Suprapubic skin (tissue), 4 donors: ENCODE measurements around the gene UVSSA. TPM values are rescaled to one million over a fixed set of nuclear protein-coding genes. Genes with fewer than 3 reads are reported as not detected.
A peak's percentile ranks its signal among the peaks of the same experiment; 100 is the strongest.

Experiments used
- DNase-seq, 2 donors: peaks; one replicate each; pipeline ENCODE4 v3.0.0-alpha.2; 2019; ENCODE audit warnings: low spot score in 2 of 2
- H3K27ac ChIP-seq: fragments of 200-600 bp; sonication (generic); one replicate; pipeline ENCODE4 v1.5.1; 2019
- H3K27me3 ChIP-seq: fragments of 200-600 bp; sonication (generic); one replicate; pipeline ENCODE4 v1.5.1; 2019
- H3K36me3 ChIP-seq: fragments of 200-600 bp; sonication (generic); one replicate; pipeline ENCODE4 v1.5.1; 2019
- H3K4me1 ChIP-seq: fragments of 200-600 bp; sonication (generic); one replicate; pipeline ENCODE4 v1.5.1; 2019
- H3K4me3 ChIP-seq: fragments of 200-600 bp; sonication (generic); one replicate; pipeline ENCODE4 v1.5.1; 2019; ENCODE audit warnings: mild to moderate bottlenecking
- H3K9me3 ChIP-seq: fragments of 200-600 bp; sonication (generic); one replicate; pipeline ENCODE4 v1.5.1; 2019
- CTCF ChIP-seq, 2 donors: fragments of 200-600 bp in 1 of 2; fragments of 450-650 bp in 1 of 2; sonication (generic) in 1 of 2; IDR thresholded peaks; one replicate each; pipeline ENCODE4 v1.5.1; 2016 to 2019; ENCODE audit warnings: antibody characterized with exemption in 2 of 2, mild to moderate bottlenecking in 1 of 2, moderate library complexity in 1 of 2
- EP300 ChIP-seq: sonication (generic); formaldehyde crosslinking; IDR thresholded peaks from one replicate; pipeline ENCODE4 v1.6.1; 2017; ENCODE audit warnings: antibody characterized with exemption
- POLR2A ChIP-seq, 2 donors: fragments of 450-650 bp; IDR thresholded peaks; one replicate each; pipeline ENCODE4 v1.6.1; 2017; ENCODE audit warnings: antibody characterized with exemption in 2 of 2, mild to moderate bottlenecking in 2 of 2, moderate library complexity in 2 of 2
- POLR2AphosphoS5 ChIP-seq, 3 donors: sonication (generic); formaldehyde crosslinking; IDR thresholded peaks; one replicate each; pipeline ENCODE4 v1.6.1; 2017; ENCODE audit warnings: antibody characterized with exemption in 3 of 3
- WGBS: methylation state at CpG from one replicate; pipeline ENCODE4 v1.1.5; 2018; 5-methylcytosine and 5-hydroxymethylcytosine counted together
- total RNA-seq, 4 donors: library from RNA; depleted of rRNA; stranded (reverse); fragments of >200 nt; gene quantifications; one replicate each; pipeline ENCODE4 v1.1.0, GENCODE V29; 2016

UVSSA gene
- total RNA-seq, 4 donors from 2014 or later, result 16.2 to 107 (median 24.9) TPM

GRCh38 chr4:1347410-1347864, 429 bp downstream of the UVSSA start:
- Histone ChIP-seq H3K4me1 (peaks cover 42% of the 10 kb centered on the region), H3K27ac (peak overlapping the region; percentile 100), H3K4me3 (peak overlapping the region; percentile 77), H3K36me3 (peaks cover 15% of the 10 kb centered on the region), H3K9me3 (no peaks in the 10 kb centered on the region), H3K27me3 (no peaks in the 10 kb centered on the region)
- no peak for TF ChIP-seq POLR2A (IDR thresholded peaks at IDR 0.05)
- TF ChIP-seq POLR2AphosphoS5 (IDR thresholded peaks at IDR 0.05), result peak in 1 of 3 donors; percentile 48
- WGBS, result 0% methylated on average over 10 of the region's 43 CpGs
- DNase-seq, result peak; percentile 88 to 89

GRCh38 chr4:1348014-1348513, 1.1 kb downstream of the UVSSA start:
- 71% methylated on average over 12 of the region's 12 CpGs for WGBS
- no peaks in the 10 kb centered on the region for H3K27me3 ChIP-seq
- TF ChIP-seq CTCF (IDR thresholded peaks at IDR 0.05) (no peak), EP300 (no peak), POLR2A (IDR thresholded peaks at IDR 0.05) (no peak), POLR2AphosphoS5 (IDR thresholded peaks at IDR 0.05) (no peak)
- peak overlapping the region; percentile 77 for H3K4me3 ChIP-seq
- peaks cover 22% of the 10 kb centered on the region for H3K36me3 ChIP-seq
- H3K9me3 ChIP-seq, result no peaks in the 10 kb centered on the region
- peaks cover 42% of the 10 kb centered on the region for H3K4me1 ChIP-seq
- peak overlapping the region; percentile 100 for H3K27ac ChIP-seq
- DNase-seq, result no peak

DNA sequence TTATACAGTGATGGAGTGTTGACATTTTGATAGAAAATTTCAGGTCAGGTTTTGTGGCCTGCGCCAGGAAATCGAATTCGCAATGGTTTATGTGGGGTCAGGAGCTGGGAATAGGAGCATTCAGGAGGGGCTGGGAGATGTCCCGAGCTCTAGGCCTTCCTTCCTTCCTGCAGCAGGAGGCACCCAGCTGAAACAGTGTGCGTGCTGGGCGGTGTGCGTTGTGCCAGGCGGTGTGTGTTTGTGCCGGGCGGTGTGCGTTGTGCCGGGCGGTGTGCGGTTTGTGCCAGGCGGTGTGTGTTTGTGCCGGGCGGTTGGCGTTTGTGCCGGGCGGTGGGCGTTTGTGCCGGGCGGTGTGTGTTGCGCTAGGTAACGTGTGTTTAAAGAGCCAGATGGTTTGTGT, 1.7 kb downstream of the UVSSA start:
- Histone ChIP-seq H3K9me3 (no peaks in the 10 kb centered on the region), H3K4me3 (no peak overlapping the region), H3K27me3 (no peaks in the 10 kb centered on the region), H3K27ac (no peak overlapping the region), H3K36me3 (peaks cover 29% of the 10 kb centered on the region), H3K4me1 (peaks cover 42% of the 10 kb centered on the region)
- 94% methylated on average over 25 of the region's 25 CpGs for WGBS
- no peak for DNase-seq
- TF ChIP-seq CTCF (IDR thresholded peaks at IDR 0.05) (no peak), POLR2A (IDR thresholded peaks at IDR 0.05) (no peak), EP300 (no peak), POLR2AphosphoS5 (IDR thresholded peaks at IDR 0.05) (no peak)

DNA sequence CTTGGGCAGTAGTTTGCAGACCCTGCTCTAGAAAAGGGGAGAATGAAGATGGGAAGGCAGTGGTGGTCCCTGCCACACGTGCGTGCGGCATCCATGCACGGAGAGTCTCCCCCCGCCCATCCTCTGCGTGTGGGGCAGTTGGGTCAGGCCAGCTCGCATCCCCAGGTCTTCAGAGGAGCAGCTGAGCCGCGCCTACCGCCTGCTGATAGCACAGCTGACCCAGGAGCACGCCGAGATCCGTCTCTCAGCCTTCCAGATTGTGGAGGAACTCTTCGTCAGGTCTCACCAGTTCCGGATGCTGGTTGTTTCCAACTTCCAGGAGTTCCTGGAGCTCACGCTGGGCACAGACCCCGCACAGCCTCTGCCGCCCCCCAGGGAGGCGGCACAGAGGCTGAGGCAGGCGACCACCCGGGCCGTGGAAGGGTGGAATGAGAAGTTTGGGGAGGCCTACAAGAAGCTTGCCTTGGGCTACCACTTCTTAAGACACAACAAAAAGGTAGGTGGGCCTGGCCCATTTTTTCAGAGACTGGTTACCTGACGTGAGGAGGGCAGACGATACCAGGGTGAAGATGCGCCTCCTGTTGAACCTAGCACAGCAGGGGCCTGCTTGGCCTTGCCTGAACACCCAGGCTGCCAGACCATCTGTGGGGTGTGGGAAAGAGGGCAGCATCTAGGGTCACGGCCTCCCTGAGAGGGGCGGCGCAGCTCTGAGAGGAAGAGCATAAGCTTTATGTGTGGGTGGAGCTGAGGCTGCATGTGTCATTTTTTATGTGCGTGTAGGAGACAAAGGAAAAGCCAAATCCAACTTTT, 2.6 kb downstream of the UVSSA start:
- no peaks in the 10 kb centered on the region for H3K9me3 ChIP-seq
- no peak overlapping the region for H3K27ac ChIP-seq
- peaks cover 42% of the 10 kb centered on the region for H3K4me1 ChIP-seq
- H3K27me3 ChIP-seq, result no peaks in the 10 kb centered on the region
- DNase-seq, result no peak
- TF ChIP-seq EP300 (no peak), POLR2AphosphoS5 (IDR thresholded peaks at IDR 0.05) (no peak), CTCF (IDR thresholded peaks at IDR 0.05) (no peak), POLR2A (IDR thresholded peaks at IDR 0.05) (no peak)
- peaks cover 37% of the 10 kb centered on the region for H3K36me3 ChIP-seq
- no peak overlapping the region for H3K4me3 ChIP-seq
- WGBS, result 93% methylated on average over 26 of the region's 29 CpGs

- 93% methylated on average over 5 of the region's 5 CpGs for WGBS
- peaks cover 38% of the 10 kb centered on the region for H3K4me1 ChIP-seq
- no peaks in the 10 kb centered on the region for H3K27me3 ChIP-seq
- H3K4me3 ChIP-seq, result no peak overlapping the region
- DNase-seq, result no peak
- H3K36me3 ChIP-seq, result peaks cover 43% of the 10 kb centered on the region
- H3K9me3 ChIP-seq, result no peaks in the 10 kb centered on the region
- no peak overlapping the region for H3K27ac ChIP-seq
- TF ChIP-seq CTCF (IDR thresholded peaks at IDR 0.05), result no peak
- no peak for TF ChIP-seq POLR2AphosphoS5 (IDR thresholded peaks at IDR 0.05)
- TF ChIP-seq EP300, result no peak
- no peak for TF ChIP-seq POLR2A (IDR thresholded peaks at IDR 0.05)
Measured at GRCh38 chr4:1350169-1350520, 3.1 kb downstream of the UVSSA start.
